DMS153 treated with DMSO at 0.1 percent for 48 hours (cell line): ENCODE results near the gene TAX1BP3.

ENCODE experiments used
- DNase-seq: peaks from one replicate; lab custom pipeline; 2025; ENCODE audit not compliant: unreplicated experiment; lab: John Stamatoyannopoulos, UW

Gene TAX1BP3

DNA sequence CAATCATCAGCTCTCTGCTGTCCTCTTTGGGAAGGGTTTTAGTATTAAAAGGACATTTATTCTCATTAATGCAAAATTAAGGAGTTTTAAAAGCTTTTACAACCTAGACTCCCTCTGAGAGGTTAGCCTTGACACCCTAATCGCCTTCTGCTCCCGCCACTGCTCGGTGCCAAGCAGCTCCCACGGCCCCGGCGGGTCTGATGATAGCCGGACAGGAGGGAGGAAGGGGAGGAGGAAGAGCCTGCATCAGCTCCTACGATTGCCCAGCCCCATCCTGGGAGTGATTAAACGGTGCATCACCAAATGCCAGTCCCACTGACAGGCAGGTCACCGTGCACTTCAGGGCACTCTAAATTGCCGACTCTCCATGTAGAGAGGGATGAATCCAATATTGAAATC, 40.6 kb downstream of the TAX1BP3 start:
- no peak for DNase-seq

DNA sequence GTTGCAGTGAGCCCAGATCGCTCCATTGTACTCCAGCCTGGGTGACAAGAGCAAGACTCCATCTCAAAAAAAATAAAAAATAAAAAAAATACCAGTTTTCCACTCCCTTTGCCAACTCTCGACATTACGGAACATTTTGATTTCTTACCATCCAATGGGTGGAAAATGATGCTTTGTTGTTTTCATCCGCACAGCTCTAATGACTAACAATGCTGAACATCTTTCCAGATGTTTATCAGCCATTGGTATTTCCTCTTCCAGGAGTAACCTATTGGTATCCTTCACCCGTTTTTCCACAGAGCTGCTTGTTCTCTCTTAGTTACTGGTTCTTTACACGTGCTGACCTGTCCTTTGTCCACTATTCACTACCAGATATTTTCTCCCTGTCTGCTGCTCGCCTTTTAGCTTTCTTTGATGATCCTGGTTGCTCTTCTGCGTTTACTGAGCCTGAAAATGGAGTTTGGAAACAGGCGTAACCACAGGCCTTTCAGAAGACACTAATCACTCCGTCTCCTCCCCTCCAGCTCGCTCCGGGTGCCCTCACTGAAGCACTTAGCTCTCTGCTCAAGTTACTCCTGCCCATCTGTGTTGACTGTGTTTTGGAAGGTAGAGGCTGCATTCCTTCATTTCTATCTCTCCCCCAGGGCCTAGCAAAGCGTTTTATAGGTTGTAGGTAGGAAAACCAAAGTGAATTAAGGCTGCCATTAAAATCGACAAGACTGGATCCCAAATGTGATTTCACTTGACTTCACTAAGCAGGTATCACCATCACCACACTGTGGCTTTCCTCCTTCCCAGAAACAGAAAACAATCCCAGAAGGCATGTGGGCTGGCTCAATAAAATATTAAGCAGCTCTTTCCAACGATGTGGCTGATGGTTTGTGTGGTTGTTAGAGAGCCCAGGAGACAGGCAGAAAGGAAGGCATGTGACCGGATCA, 41.3 kb downstream of the TAX1BP3 start:
- DNase-seq: no peak

DNA sequence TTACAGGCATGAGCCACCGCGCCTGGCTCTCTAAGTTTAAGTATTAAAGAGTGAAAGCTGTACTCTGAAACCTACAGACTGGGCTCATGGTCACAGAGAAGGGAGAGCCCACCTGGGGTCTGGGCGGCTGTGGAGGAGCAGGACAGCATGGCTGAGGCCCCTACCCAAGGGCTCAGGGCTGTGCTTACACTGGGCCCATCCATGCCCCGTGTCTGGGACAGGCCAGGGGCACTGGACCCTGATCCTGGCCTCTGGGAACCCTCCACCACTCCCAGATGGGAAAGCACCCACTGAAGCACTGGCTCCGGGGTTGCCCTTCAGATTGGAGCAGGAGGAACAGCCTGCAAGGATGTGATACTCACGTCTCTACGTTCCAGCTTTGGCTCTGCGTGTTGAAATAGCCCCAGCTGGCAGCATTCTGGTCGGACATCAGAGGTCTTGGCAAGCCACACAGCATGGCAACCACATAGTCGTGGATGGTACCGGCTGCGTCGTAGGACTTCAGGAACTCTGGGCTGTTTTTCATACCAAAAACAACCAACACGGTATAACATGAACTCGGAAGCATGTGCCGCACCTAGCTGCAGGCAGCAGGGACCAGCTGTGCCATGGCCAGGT, 45.3 kb downstream of the TAX1BP3 start:
- DNase-seq: no peak

DNA sequence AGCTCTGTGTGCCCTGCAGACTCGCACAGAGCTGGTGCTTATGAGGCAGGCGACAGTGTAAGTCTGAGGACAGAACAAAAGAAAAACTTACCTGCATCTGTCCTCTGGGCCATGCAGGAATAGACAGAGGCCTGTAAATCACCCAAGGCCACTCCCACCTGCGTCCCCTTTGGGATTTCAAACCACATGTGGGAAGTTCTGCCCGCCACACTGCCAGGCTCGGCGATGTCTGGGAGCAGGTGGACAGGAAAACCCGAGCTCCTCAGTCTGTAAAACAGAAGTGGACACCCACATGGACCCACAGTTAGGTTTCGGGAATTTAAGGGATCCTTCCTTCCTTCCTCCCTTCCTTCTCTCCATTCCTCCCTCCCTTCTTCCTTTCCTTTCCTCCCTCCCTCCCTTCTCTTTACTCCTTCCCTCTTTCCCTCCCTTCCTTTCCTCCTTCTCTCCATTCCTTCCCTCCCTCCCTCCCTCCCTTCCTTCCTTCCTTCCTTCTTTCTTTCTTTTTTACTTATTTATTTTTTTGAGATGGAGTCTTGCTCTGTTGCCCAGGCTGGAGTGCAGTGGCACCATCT, 47.1 kb downstream of the TAX1BP3 start:
- DNase-seq: no peak

DNA sequence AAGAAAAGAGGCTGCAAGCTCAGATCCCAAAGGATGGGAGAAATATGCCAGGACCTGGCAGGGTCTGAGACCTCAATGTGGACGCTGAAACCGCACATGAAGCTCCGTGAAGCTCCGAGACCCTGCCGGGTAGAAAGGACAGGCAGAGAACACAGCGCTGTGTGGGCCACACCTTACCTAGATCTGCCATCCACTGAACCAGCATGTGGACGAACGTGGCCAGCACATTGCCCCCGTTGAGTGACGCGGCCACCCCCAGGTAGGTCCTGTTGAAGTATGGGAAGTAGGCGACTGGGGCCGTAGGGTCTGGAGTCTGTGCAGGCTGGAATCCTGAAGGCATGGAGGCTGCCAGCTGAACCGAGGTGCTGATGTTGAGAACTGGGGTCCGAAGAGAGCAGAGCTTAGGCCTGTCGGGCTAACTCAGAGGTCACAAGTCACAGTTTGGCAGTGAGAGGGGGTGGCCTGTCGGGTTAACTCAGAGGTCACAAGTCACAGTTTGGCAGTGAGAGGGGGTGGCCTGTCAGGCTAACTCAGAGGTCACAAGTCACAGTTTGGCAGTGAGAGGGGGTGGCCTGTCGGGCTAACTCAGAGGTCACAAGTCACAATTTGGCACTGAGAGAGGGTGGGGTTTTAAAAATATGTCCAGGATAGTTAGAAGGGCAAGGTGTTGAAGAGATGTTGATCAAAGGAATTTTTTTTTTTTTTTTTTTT, 53.1 kb downstream of the TAX1BP3 start:
- no peak for DNase-seq

DNA sequence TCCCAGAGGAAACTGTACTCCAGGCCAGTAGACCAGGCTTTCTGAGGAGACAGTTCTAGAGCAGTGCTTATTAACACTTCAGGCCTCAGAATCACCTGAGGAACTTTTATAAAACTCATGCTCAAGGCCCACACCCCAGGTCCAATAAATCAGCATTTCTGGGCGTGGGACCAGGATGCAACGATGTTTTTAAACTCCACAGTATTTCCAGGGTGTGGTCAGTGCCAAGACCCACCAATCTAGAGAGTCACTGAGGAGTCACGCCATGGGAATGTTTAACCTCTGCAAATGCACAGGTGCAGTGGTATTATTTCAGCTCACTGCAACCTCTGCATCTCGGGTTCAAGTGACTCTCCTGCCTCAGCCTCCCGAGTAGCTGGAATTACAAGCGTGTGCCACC, 55.3 kb downstream of the TAX1BP3 start:
- DNase-seq: no peak
